DND-41 (cell line): ENCODE measurements around the gene L3MBTL4.

Experiments used
- ATAC-seq: fragments of 200-7000 bp; cut with Tn5 transposase; 3 replicates; pipeline ENCODE4 v1.9.1; 2021; ENCODE audit warnings: low read depth; ENCODE audit not compliant: insufficient read depth
- DNase-seq: peaks from one replicate; pipeline ENCODE4 v3.0.0-alpha.2; 2020
- H2AFZ ChIP-seq: 2 replicates; pipeline ENCODE4 v1.6.0; 2012; ENCODE audit warnings: low read depth, low read length
- H3K27ac ChIP-seq: 2 replicates; pipeline ENCODE4 v1.5.1; 2012; ENCODE audit warnings: low read length, inconsistent platforms
- H3K27me3 ChIP-seq: fragments of 200-600 bp; sonication (generic); 2 replicates; pipeline ENCODE4 v1.6.0; 2012; ENCODE audit warnings: low read length, mild to moderate bottlenecking, inconsistent platforms; ENCODE audit not compliant: insufficient read depth, poor library complexity
- H3K36me3 ChIP-seq: 2 replicates; pipeline ENCODE4 v1.5.1; 2012; ENCODE audit warnings: low read length, inconsistent platforms; ENCODE audit not compliant: insufficient read depth
- H3K4me1 ChIP-seq: 2 replicates; pipeline ENCODE4 v1.5.1; 2012; ENCODE audit warnings: mild to moderate bottlenecking, low read length; ENCODE audit not compliant: insufficient read depth
- H3K4me2 ChIP-seq: 2 replicates; pipeline ENCODE4 v1.6.0; 2012; ENCODE audit warnings: mild to moderate bottlenecking, moderate library complexity, low read length, inconsistent platforms; ENCODE audit not compliant: insufficient read depth
- H3K4me3 ChIP-seq, 2 experiments: fragments of 200-600 bp in 1 of 2; shearing (Covaris generic) in 1 of 2; 2 replicates each; pipeline ENCODE4 v1.5.1; 2012 to 2016; ENCODE audit warnings: inconsistent platforms in 2 of 2, low read length in 2 of 2, mild to moderate bottlenecking in 2 of 2, low read depth in 1 of 2, moderate library complexity in 1 of 2
- H3K79me2 ChIP-seq: 2 replicates; pipeline ENCODE4 v1.6.0; 2012; ENCODE audit warnings: low read length, inconsistent platforms; ENCODE audit not compliant: insufficient read depth
- H3K9ac ChIP-seq: 2 replicates; pipeline ENCODE4 v1.6.0; 2012; ENCODE audit warnings: low read depth, mild to moderate bottlenecking, inconsistent platforms, low read length, moderate library complexity
- H3K9me3 ChIP-seq: 2 replicates; pipeline ENCODE4 v1.5.1; 2012; ENCODE audit warnings: low read length, moderate library complexity, mild to moderate bottlenecking, inconsistent platforms; ENCODE audit not compliant: insufficient read depth, severe bottlenecking
- H4K20me1 ChIP-seq: 2 replicates; pipeline ENCODE4 v1.6.0; 2012; ENCODE audit warnings: low read length; ENCODE audit not compliant: insufficient read depth
- CTCF ChIP-seq: IDR thresholded peaks from 2 replicates; pipeline ENCODE4 v1.5.1; 2012; ENCODE audit warnings: borderline replicate concordance, low read length, moderate library complexity, mild to moderate bottlenecking; ENCODE audit not compliant: poor library complexity, severe bottlenecking; ENCODE audit errors: extremely low read depth
- EZH2 ChIP-seq: IDR thresholded peaks from 3 replicates; pipeline ENCODE4 v1.6.1; 2012; ENCODE audit warnings: borderline replicate concordance, low read depth, mild to moderate bottlenecking, moderate library complexity, low read length, inconsistent platforms; ENCODE audit not compliant: severe bottlenecking

L3MBTL4 gene

DNA sequence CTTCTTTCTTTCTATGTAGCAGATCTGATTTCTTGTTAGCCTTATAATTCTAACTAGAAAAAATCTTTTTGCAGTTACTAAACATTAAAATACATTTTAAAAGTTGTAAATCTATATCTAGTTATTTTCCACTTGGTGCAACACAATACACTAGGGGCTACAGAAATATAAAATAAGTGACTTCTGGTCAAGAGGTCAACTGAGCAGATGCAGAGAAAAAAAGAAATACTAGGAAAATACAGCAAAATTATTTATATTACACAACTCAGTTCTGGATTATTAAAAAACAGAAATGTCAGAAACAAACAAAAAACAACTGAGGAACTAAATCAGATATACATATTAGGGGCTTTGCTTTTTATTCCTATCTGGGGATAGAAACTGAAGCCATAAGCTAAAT is 83.9 kb downstream of the L3MBTL4 start:
- Histone ChIP-seq H3K27me3 (no peaks in the 10 kb centered on the region), H3K9me3 (no peaks in the 10 kb centered on the region), H3K27ac (no peak overlapping the region), H4K20me1 (no peaks in the 10 kb centered on the region), H2AFZ (no peak overlapping the region), H3K36me3 (no peaks in the 10 kb centered on the region), H3K79me2 (no peaks in the 10 kb centered on the region), H3K4me3 (no peak overlapping the region), H3K9ac (no peak overlapping the region), H3K4me1 (no peaks in the 10 kb centered on the region), H3K4me2 (no peak overlapping the region)
- DNase-seq (no peak), ATAC-seq (no peak)
- TF ChIP-seq CTCF (no peak), EZH2 (no peak)

DNA sequence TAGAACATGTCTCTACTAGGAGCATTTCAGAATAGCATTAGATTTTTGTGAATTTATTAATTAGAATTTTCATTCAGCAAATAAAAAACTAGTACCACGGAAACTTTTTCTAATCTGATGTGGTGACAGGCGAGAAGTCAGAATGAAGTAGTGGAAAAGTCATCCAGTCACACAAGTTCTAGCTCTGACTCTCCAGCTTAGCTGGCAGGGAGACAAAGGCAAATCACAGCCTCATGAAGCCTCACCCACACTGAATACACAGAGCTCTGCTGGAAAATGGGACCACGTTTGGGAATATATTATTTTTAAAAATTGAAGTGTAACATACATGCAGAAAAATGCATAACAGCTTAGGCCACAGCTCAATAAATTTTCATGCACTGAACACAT is 86.1 kb downstream of the L3MBTL4 start:
- Histone ChIP-seq H3K9ac (no peak overlapping the region), H3K27ac (no peak overlapping the region), H3K79me2 (no peaks in the 10 kb centered on the region), H3K4me3 (no peak overlapping the region), H4K20me1 (no peaks in the 10 kb centered on the region), H3K36me3 (no peaks in the 10 kb centered on the region), H2AFZ (no peak overlapping the region), H3K4me1 (no peaks in the 10 kb centered on the region), H3K9me3 (no peaks in the 10 kb centered on the region), H3K27me3 (no peaks in the 10 kb centered on the region), H3K4me2 (no peak overlapping the region)
- DNase-seq = no peak
- TF ChIP-seq CTCF (no peak), EZH2 (no peak)
- ATAC-seq = no peak

- H3K4me2 ChIP-seq = no peak overlapping the region
- no peak for TF ChIP-seq EZH2
- no peak for TF ChIP-seq CTCF
- no peaks in the 10 kb centered on the region for H3K79me2 ChIP-seq
- no peaks in the 10 kb centered on the region for H3K9me3 ChIP-seq
- no peak overlapping the region for H3K27ac ChIP-seq
- no peaks in the 10 kb centered on the region for H3K4me1 ChIP-seq
- no peak overlapping the region for H3K9ac ChIP-seq
- ATAC-seq = no peak
- DNase-seq = no peak
- no peaks in the 10 kb centered on the region for H4K20me1 ChIP-seq
- no peaks in the 10 kb centered on the region for H3K27me3 ChIP-seq
- H2AFZ ChIP-seq = no peak overlapping the region
- no peaks in the 10 kb centered on the region for H3K36me3 ChIP-seq
- H3K4me3 ChIP-seq = no peak overlapping the region
Observed at GRCh38 chr18:6327895-6328620, 86.7 kb downstream of the L3MBTL4 start.
